ENCODE measurements around the gene NFAM1. TPM values are rescaled to one million over a fixed set of nuclear protein-coding genes. Genes with fewer than 3 reads are reported as not detected.

NFAM1 gene
- total and polyA plus RNA-seq, 9 donors = 0.62 to 1.2 (median 1.00) TPM

DNA sequence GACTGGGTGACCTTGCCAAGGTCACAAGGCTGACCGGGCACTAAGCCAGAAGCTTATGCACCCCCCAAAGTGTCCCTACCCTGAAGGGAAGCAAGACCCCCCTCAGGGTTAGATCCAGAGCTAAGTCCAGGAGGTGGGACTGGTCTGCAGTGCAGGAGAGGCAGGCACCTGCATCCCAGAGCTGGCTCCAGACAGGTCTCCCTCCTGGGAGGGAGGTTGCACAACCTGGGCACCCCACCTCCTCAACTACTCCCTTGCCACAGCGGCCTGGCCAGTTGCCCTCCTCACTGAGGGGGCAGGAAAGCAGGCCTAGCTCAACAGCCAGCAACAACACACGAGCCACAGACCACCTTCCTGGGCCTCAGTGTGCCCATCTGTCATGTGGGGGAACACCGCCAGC is 86.7 kb downstream of the NFAM1 start:
- peaks cover 24% of the 10 kb centered on the region for H3K4me1 ChIP-seq (ENCODE audit: control insufficient read depth, insufficient read depth, low read length)
- no peaks in the 10 kb centered on the region for H3K36me3 ChIP-seq (ENCODE audit: control insufficient read depth, insufficient read depth, low read length)
- H3K27ac ChIP-seq (ENCODE audit: low read length) = no peak overlapping the region
- no CpG with 5 or more reads among the region's 4 CpGs for WGBS (ENCODE audit: insufficient coverage)
- no peaks in the 10 kb centered on the region for H3K9me3 ChIP-seq (replicated peaks; ENCODE audit: control insufficient read depth, low read depth, low read length)
- peaks cover 54% of the 10 kb centered on the region for H3K27me3 ChIP-seq (ENCODE audit: control insufficient read depth, insufficient read depth, low read length)
- no peak overlapping the region for H3K4me3 ChIP-seq (ENCODE audit: low read length)
- no peak for DNase-seq

DNA sequence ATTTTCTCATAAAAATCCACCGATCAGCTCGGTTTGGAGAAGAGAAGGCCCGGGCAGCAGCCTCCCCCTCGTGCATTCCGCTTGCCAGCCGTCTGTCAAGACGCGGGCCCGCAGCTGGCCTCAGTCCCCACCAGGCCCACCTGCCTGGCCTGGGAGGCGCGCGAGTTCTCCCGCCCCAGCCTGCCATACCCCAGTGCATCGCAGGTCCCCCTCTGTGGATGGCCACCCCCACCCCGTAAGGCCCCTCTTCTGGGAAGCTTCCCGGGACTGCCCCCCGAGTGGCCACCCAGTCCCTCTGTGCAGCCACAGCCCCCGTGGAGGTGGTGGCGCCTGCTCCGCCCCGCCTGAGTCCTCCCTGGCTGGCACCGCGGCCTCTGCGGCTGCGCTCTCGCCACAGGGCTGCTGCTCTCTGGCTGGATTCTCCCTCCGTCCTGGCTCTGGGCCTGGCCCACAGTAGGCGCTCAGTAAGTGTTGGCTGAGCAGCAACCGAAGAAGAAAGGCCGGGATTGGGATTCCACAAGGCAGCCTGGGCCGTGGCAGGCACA is 87.8 kb downstream of the NFAM1 start:
- H3K9me3 ChIP-seq (replicated peaks; ENCODE audit: control insufficient read depth, low read depth, low read length) = no peaks in the 10 kb centered on the region
- H3K27ac ChIP-seq (ENCODE audit: low read length) = peak overlapping the region; percentile 47
- no peaks in the 10 kb centered on the region for H3K36me3 ChIP-seq (ENCODE audit: control insufficient read depth, insufficient read depth, low read length)
- peak; percentile 85 for DNase-seq
- peaks cover 64% of the 10 kb centered on the region for H3K27me3 ChIP-seq (ENCODE audit: control insufficient read depth, insufficient read depth, low read length)
- H3K4me1 ChIP-seq (ENCODE audit: control insufficient read depth, insufficient read depth, low read length) = peaks cover 24% of the 10 kb centered on the region
- H3K4me3 ChIP-seq (ENCODE audit: low read length) = no peak overlapping the region
- 13% methylated on average over 31 of the region's 31 CpGs for WGBS (ENCODE audit: insufficient coverage)

DNA sequence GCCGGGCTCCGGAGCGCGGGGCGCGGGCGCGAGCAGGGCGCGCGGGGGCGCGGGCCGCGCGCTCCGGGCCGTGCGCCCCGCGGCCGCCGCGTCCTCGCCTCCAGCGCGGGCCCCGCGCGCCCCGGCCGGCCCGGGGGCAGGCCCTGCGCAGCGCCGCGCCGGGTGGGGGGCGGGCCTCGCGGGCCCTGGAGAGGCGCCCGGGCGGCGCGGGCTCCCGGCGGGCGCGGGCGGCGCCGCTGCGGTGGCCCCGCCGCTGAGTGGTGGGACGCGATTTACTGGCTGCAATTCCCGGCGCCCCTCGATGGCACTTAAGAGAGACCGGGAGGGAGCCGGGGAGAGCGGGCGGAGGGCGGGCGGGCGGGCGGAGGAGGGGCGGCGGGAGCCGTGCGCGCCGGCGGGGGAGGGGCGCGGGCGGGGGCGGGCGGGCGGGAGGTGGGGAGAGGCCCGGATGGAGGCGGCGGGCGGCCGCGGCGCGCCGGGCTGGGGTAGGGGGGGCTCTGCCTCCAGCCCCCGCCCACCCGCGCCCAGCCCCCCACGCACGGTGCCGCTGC is 88.6 kb downstream of the NFAM1 start:
- no peak overlapping the region for H3K27ac ChIP-seq (ENCODE audit: low read length)
- WGBS (ENCODE audit: insufficient coverage) = under 1% methylated on average over 58 of the region's 97 CpGs
- no peak overlapping the region for H3K4me3 ChIP-seq (ENCODE audit: low read length)
- no peak for DNase-seq
- H3K4me1 ChIP-seq (ENCODE audit: control insufficient read depth, insufficient read depth, low read length) = peaks cover 24% of the 10 kb centered on the region
- peaks cover 72% of the 10 kb centered on the region for H3K27me3 ChIP-seq (ENCODE audit: control insufficient read depth, insufficient read depth, low read length)
- no peaks in the 10 kb centered on the region for H3K9me3 ChIP-seq (replicated peaks; ENCODE audit: control insufficient read depth, low read depth, low read length)
- H3K36me3 ChIP-seq (ENCODE audit: control insufficient read depth, insufficient read depth, low read length) = no peaks in the 10 kb centered on the region

DNA sequence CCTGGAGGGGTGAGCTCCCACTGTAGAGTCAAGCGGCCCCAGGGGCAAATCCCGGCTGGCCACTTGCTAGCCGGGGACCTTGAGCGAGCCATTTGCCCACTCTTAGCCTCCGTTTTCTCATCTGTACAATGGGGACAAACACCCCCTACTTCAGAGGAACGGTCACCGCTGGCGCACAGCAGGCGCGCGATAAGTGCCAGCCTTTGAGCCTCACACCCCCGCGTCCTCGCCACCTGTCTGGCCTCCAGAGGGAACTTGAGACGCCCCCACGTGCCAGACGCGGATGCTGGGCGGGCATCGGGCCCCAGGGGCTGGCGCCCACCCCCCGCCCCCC is 89.1 kb downstream of the NFAM1 start:
- peaks cover 29% of the 10 kb centered on the region for H3K4me1 ChIP-seq (ENCODE audit: control insufficient read depth, insufficient read depth, low read length)
- WGBS (ENCODE audit: insufficient coverage) = 5% methylated on average over 15 of the region's 22 CpGs
- H3K4me3 ChIP-seq (ENCODE audit: low read length) = peak overlapping the region; percentile 26
- H3K9me3 ChIP-seq (replicated peaks; ENCODE audit: control insufficient read depth, low read depth, low read length) = no peaks in the 10 kb centered on the region
- peaks cover 75% of the 10 kb centered on the region for H3K27me3 ChIP-seq (ENCODE audit: control insufficient read depth, insufficient read depth, low read length)
- DNase-seq = no peak
- no peaks in the 10 kb centered on the region for H3K36me3 ChIP-seq (ENCODE audit: control insufficient read depth, insufficient read depth, low read length)
- H3K27ac ChIP-seq (ENCODE audit: low read length) = no peak overlapping the region

DNA sequence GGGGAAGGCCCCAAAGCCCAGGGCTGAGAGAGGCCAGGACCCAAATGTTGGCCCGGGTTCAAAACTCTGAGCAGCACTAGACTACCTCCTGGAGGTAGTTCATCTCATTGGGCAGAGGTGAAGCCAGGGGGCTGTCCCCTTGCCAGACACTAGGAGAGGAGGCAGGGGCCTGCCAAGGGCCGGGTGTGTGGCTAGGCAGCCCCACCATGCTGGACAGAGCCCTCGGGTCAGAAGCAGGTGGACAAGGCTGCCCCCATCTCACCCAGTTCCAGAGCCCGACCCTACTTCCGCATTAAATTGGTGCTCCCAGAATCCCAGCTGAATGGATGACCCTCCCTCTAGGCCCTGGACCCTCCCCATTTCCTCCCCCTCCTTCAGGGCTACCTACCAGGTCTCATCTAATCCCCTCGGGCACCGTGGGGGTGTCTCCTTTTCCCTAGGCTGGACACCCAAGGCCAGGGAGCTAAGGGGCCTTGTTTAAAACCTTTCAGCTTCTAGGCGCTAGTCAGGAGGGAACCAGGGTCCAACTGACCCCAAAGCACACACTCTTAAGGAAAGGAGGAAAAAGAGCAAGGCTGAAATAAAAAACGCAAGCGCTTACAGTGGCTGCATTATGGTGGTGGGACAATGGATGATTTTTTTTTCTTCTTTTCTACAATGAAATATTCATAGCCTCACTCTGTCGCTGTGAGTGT is 89.6 kb downstream of the NFAM1 start:
- 33% methylated on average over 6 of the region's 11 CpGs for WGBS (ENCODE audit: insufficient coverage)

DNA sequence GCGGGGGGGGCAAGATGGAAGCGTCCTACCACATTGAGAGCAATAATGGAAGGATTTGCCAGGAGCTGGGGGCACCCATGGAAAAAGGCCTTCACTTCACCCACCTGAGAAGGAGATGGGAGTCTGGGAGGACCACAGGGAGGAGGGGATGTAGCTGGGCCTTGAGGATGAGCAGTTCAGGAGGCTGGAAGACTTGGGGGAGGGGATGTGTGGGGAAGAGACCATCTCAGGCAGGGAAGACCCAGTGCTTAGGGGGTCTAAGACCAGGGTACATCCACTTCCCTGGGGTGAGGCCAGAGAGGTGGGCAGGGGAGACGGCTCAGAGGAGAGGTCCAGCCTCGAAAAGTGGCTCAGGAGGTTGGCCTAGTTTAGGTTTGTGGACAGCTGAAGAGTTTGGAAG is 90.4 kb downstream of the NFAM1 start:
- DNase-seq = no peak
- Histone ChIP-seq H3K27ac (ENCODE audit: low read length) (no peak overlapping the region), H3K4me1 (ENCODE audit: control insufficient read depth, insufficient read depth, low read length) (peaks cover 20% of the 10 kb centered on the region), H3K27me3 (ENCODE audit: control insufficient read depth, insufficient read depth, low read length) (peaks cover 79% of the 10 kb centered on the region), H3K9me3 (replicated peaks; ENCODE audit: control insufficient read depth, low read depth, low read length) (no peaks in the 10 kb centered on the region), H3K36me3 (ENCODE audit: control insufficient read depth, insufficient read depth, low read length) (no peaks in the 10 kb centered on the region), H3K4me3 (ENCODE audit: low read length) (no peak overlapping the region)
- 86% methylated on average over 3 of the region's 4 CpGs for WGBS (ENCODE audit: insufficient coverage)

More for the DNA sequence above, 89.6 kb downstream of the NFAM1 start:
- DNase-seq = no peak
- no peak overlapping the region for H3K27ac ChIP-seq (ENCODE audit: low read length)
- peaks cover 77% of the 10 kb centered on the region for H3K27me3 ChIP-seq (ENCODE audit: control insufficient read depth, insufficient read depth, low read length)
- peak overlapping the region; percentile 26 for H3K4me3 ChIP-seq (ENCODE audit: low read length)
- H3K4me1 ChIP-seq (ENCODE audit: control insufficient read depth, insufficient read depth, low read length) = peaks cover 28% of the 10 kb centered on the region
- H3K9me3 ChIP-seq (replicated peaks; ENCODE audit: control insufficient read depth, low read depth, low read length) = no peaks in the 10 kb centered on the region
- no peaks in the 10 kb centered on the region for H3K36me3 ChIP-seq (ENCODE audit: control insufficient read depth, insufficient read depth, low read length)

DNA sequence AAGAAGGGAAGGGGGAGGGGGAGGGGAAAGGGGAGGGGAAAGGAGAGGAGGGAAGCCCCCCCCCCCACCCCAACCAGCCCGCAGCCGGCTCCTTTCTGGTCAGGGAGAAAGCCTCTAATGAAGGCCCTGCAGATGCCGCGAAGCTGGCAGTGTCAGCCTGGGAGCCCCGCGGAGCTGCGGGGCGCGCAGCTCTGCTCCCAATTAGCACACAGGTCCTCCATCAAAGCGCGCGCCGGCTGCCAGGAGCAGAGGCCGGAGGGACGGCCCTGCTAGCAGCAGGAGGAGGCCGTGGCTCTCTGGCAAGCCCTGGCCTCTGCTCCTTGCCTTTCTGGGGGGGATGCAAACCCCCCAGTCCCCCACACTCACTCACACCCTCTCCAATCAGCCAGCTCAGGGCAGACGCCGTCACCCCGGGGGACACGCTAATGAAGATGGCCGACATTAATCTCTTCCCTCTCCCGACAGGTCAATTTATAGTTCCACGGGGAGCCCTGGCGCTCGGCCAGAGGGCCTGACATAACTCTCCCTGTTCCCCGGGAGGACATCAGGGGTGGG is 91.3 kb downstream of the NFAM1 start:
- 7% methylated on average over 14 of the region's 26 CpGs for WGBS (ENCODE audit: insufficient coverage)
- no peaks in the 10 kb centered on the region for H3K36me3 ChIP-seq (ENCODE audit: control insufficient read depth, insufficient read depth, low read length)
- H3K4me3 ChIP-seq (ENCODE audit: low read length) = no peak overlapping the region
- H3K27ac ChIP-seq (ENCODE audit: low read length) = no peak overlapping the region
- DNase-seq = no peak
- peaks cover 20% of the 10 kb centered on the region for H3K4me1 ChIP-seq (ENCODE audit: control insufficient read depth, insufficient read depth, low read length)
- no peaks in the 10 kb centered on the region for H3K9me3 ChIP-seq (replicated peaks; ENCODE audit: control insufficient read depth, low read depth, low read length)
- peaks cover 84% of the 10 kb centered on the region for H3K27me3 ChIP-seq (ENCODE audit: control insufficient read depth, insufficient read depth, low read length)

DNA sequence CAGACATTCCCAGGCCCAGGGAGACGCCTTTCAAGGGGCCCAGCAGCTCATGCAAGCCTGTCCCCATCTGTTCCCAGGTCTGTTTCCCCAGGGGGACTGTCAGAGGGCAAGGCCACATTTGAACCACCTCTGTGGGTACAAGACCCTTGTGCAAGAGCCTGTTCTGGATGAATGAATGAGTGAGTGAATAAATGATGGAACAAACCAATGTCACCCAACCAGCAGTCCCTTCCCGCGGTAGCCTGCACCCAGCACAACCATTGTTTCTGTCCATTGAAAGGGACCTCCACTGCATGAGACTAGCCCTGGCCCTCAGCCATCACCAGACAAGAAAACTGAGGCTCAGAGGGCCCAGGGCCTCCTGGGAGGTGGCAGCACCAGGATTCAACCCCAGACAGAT is 92.1 kb downstream of the NFAM1 start:
- no peak for DNase-seq
- H3K27ac ChIP-seq (ENCODE audit: low read length) = no peak overlapping the region
- peaks cover 87% of the 10 kb centered on the region for H3K27me3 ChIP-seq (ENCODE audit: control insufficient read depth, insufficient read depth, low read length)
- 100% methylated on average over 3 of the region's 3 CpGs for WGBS (ENCODE audit: insufficient coverage)
- H3K4me3 ChIP-seq (ENCODE audit: low read length) = no peak overlapping the region
- peaks cover 28% of the 10 kb centered on the region for H3K4me1 ChIP-seq (ENCODE audit: control insufficient read depth, insufficient read depth, low read length)
- H3K36me3 ChIP-seq (ENCODE audit: control insufficient read depth, insufficient read depth, low read length) = no peaks in the 10 kb centered on the region
- no peaks in the 10 kb centered on the region for H3K9me3 ChIP-seq (replicated peaks; ENCODE audit: control insufficient read depth, low read depth, low read length)

DNA sequence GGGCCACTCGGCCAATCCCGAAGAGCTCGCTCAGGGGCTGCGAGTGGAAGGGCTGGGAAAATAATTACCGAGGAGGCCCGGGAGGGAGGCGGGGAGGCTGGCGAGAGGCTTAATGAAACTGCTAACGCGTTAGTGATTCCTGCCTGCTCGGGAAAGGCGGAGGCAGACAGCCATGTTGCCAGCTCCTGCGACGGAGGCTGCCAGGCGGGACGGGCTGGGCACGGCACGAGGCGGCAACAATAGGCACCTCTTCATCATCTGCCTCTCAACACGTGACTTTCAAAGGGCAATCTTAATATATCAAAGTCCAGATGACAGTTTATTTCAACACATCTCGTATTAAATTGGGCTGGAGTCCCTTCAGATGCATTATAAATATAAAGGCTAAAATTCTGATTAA is 93.7 kb downstream of the NFAM1 start:
- peaks cover 23% of the 10 kb centered on the region for H3K4me1 ChIP-seq (ENCODE audit: control insufficient read depth, insufficient read depth, low read length)
- DNase-seq = no peak
- WGBS (ENCODE audit: insufficient coverage) = 32% methylated on average over 9 of the region's 21 CpGs
- H3K27me3 ChIP-seq (ENCODE audit: control insufficient read depth, insufficient read depth, low read length) = peaks cover 90% of the 10 kb centered on the region
- H3K27ac ChIP-seq (ENCODE audit: low read length) = no peak overlapping the region
- no peak overlapping the region for H3K4me3 ChIP-seq (ENCODE audit: low read length)
- no peaks in the 10 kb centered on the region for H3K9me3 ChIP-seq (replicated peaks; ENCODE audit: control insufficient read depth, low read depth, low read length)
- H3K36me3 ChIP-seq (ENCODE audit: control insufficient read depth, insufficient read depth, low read length) = no peaks in the 10 kb centered on the region

DNA sequence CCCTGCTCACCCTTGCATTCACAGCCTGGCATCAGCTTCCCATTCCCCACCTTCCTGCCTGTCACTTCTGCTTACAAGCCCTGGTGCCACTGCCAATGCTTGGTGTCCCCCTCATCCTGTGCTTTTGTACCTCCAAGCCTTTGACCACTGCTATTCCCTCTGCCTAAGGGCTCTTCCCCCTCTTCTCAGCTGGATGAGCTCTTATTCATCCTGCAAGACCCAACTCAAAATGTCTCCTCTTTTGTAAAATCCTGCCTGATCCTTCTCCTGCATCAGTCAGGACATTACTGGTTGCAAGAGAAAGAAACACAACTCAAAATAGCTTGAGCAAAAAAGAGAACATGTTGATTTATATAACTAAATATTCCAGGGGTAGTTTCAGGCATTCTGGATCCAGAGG is 94.8 kb downstream of the NFAM1 start:
- no peak overlapping the region for H3K4me3 ChIP-seq (ENCODE audit: low read length)
- no peak for DNase-seq
- no peak overlapping the region for H3K27ac ChIP-seq (ENCODE audit: low read length)
- H3K27me3 ChIP-seq (ENCODE audit: control insufficient read depth, insufficient read depth, low read length) = peaks cover 91% of the 10 kb centered on the region
- H3K9me3 ChIP-seq (replicated peaks; ENCODE audit: control insufficient read depth, low read depth, low read length) = no peaks in the 10 kb centered on the region
- H3K4me1 ChIP-seq (ENCODE audit: control insufficient read depth, insufficient read depth, low read length) = peaks cover 19% of the 10 kb centered on the region
- H3K36me3 ChIP-seq (ENCODE audit: control insufficient read depth, insufficient read depth, low read length) = no peaks in the 10 kb centered on the region

Data from muscle of leg (tissue), 11 donors.